COR-L47 (cell line): Measurements from ENCODE around the gene UPK3B.
"Not testable (repeated sequence)": the region's sequence is repeated elsewhere in the genome, so short reads cannot be mapped to it uniquely, and the experiment has no call there.

Source experiments
- DNase-seq: peaks from one replicate; lab custom pipeline; 2025; lab: John Stamatoyannopoulos, UW

The UPK3B gene

DNA sequence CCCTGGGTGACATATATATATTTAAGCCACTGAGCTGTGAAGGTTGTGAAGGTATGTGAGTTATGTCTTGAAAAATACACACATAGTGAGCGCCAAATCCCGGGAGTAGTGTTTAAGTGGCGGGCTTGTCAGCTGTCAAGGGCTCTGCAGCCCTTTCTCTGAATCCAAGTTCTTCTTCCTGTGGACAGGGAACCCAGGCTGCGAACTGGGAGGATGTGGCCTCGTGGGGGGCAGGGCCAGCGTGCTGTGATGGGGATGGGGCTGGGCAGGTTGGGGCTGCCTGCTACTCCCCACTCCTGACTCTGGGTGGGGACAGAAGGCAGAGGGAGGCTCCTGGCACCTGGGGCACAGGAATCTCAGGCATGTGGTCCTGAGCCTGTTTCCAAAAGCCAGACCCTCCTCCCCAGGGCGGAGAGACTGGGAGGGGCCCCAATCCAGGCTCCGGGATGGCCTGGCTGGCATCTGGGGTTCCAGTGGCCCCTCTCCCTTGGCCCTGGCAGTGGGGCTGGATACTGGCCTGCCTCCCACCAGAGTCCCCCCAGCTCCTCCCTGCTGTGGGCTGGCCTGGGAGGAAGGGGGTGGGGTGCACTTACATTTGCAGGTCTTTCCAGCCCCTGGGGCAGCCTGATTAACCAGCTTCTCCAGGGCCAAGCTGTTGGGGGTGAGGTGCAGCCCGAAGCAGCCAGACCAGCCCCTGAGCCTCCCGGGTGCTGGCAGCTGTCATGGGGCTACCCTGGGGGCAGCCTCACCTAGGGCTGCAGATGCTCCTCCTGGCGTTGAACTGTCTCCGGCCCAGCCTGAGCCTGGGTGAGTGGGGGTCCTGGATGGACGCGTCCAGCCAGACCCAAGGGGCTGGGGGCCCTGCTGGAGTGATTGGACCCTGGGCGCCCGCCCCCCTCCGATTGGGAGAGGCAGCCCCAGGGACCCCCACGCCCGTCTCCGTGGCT, at the start of gene UPK3B:
TSS of gene UPK3B (plus strand) at position 622 of the 947 bp plus-strand sequence. CDS start at position 723, 101 bp downstream.
- no peak for DNase-seq

DNA sequence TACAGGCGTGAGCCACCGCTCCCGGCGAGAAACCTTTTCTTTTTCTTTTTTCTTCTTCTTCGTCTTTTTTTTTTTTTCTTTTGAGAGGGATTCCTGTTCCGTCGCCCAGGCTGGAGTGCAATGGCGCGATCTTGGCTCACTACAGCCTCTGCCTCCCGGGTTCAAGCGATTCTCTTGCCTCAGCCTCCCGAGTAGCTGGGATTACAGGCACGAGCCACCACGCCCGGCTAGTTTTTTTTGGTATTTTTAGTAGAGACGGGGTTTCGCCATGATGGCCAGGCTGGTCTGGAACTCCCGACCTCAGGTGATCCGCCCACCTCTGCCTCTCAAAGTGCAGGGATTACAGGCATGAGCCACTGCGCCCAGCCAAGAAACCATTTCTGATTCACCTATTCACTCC, 49.6 kb upstream of the UPK3B start:
- not testable (repeated sequence) for DNase-seq

DNA sequence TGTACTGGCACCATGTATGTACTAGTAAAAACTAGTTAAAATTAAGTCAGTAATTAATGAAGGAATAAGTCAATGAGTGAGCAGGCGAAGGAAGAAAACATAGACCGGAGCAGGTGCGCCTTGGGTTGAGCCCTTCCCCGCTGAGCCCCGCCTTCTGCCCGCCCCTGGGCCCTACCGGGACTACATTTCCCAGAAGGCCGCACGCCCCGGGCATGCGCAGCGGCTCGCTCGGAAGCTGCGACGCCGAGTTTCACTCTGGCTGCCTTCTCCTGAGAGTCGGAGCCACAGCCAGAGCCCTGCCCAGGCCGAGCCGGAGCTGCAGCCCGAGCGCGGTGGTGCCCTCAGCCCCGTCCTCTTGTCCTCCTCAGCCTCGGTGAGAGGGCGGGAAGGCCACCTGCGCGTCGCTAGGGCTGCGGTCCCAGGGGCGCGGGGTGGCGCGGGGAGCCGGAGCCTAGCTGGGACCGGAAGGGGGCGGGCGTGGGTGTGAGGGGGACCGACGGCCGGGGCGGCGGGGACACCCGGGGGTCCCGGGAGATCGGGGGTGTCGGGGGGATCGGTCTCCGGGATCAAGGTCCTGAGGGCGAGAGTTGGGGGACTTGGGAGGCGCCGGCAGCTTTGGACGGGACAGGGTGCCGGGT, 48.8 kb upstream of the UPK3B start, which contains the start of gene DTX2:
TSS of gene DTX2 (plus strand) at position 246 of the 638 bp plus-strand sequence. CDS start 18,801 bp downstream, outside the sequence.
- DNase-seq = not testable (repeated sequence)

DNA sequence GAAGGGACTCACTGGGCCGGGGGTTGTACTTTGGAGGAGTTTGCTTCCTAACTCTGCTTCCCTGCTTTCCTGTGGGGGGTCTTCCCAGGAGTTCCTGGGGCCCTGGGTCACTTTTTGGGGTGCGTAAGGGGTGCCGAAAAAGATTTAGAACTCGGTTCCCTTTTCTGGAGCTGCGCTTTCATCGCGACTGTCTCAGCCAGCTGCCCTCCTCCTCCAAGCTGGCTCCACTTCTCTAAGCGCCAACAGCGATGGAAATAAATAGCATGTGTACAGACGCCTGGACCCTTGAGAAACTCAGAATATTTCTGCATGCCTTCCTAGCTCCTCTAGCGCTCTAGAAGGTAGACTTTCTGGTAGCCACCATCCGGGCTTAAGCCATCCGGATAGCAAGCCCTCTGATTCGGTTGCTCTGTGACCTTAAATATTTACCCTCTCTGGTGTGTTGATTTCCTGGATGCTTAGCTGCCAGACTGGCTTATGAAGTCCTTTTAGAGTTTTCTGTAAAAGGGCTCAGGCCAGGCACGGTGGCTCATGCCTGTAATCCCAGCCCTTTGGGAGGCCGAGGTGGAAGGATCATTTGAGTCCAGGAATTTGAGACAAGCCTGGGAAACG, 48.0 kb upstream of the UPK3B start:
- not testable (repeated sequence) for DNase-seq

DNA sequence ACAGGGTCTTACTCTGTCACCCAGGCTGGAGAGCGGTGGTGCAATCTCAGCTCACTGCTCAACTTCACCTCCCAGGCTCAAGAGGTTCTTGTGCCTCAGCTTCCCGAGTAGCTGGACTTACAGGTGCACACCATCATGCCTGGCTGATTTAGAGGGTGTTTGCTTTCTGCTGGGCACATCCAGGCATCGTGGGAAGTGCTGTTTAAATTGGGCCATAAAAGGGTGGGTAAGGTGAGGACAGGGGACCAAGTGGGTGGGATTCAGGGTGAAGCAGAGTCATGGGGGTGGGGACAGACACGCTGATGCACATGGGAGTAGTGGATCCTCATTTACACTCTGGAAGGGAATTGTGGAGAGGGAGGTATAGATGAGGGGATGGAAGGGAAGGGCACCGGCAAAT, 45.4 kb upstream of the UPK3B start:
- DNase-seq = not testable (repeated sequence)

DNA sequence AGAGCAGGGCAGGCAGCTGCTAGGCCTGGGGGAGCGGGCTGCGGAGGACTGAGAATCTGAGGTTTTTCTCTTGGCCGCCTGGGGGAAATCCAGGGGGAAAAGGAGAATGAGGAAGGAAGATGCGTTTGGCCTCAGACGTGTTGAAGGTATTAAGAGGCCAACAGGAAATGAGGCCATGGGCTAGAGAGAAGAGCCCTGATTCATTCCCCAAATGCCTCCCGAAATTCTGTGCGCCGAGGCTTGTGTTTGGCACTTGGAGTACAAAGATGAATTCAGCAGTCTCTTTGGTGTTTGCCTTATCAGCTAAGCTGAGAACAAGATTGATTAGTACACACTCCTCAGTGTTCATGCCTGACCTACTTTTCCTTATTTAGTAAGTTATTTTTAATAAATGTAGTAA, 44.4 kb upstream of the UPK3B start:
- not testable (repeated sequence) for DNase-seq

DNA sequence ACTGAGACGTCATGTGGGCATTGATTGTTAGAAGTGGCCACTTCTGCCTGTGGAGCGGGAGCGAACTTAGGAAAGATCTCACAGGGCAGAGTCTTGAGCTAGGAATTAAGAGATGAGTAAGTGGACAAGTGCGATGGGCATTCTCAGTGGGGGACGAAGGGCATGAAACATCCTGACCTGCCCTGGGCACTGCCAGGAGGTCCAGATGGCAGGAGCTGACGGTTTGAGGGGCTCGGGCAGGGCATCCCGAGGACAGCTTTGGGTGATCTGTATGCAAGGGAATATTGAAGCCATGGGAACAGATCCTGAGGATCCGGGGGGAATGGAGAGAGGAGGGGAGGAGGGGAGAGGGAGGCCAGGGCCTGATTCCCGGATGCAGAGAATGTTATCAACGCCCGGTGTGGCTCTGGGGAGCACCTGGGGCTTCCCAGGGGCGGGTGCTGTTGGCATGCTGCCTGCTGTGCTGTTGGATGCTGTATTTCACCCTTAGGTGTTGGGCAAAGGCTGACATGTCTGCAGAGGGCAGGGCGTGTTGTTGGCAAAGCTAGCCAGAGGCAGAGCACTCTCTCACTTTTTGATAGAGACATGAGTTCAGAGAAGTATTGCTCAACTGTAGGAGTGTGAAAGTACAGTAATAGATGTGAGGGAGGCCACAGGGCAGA, 42.5 kb upstream of the UPK3B start:
- peak; percentile 35 for DNase-seq

DNA sequence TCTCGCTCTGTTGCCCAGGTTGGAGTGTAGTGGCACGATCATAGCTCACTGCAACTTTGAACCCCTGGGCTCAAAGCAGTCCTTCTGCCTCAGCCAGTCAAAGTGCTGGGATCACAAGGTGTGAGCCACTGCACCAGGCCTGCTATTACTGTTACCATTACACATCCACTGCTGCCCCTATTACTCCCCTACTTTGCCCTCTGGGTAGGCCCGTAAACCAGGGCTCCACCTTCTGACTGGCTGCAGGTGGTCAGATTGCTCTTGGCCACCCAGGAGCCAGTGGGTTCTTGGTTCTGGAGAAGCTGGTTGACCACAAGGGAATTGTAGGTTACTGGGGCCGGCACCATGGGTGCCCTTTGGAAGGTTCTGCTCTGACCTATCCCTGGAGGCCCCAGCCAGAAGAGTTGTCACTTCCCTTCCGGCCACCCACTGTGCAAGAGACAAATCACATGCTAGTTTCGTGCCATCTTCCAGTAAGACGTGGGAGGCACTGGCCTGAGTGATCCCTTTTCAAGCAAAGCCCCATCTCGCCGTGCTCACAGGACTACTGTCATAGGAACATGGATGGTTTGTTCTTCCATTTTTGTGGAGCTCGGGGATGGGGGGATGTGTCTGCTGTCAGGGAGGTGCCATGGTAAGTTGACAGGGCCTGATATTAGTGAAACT, 38.7 kb upstream of the UPK3B start:
- not testable (repeated sequence) for DNase-seq

DNA sequence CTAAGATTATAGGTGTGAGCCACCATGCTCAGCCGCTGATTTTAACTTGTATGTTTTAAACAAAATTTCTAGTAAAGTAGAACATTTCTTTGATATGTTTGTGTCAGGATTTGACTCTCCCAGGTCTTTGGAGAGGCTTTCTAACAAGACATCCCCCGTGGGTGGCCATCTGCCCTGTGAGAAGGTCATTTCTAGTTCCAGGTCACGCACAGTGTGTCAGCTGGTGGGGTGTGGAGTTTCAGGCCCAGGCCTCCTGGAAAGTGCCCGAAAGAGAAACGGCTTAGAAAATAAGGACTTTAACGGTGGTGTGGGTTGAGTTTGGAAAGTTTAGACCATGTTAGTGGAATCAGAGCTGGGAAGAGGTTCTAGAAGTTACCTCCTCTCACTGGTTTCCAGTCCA, 37.3 kb upstream of the UPK3B start:
- not testable (repeated sequence) for DNase-seq

DNA sequence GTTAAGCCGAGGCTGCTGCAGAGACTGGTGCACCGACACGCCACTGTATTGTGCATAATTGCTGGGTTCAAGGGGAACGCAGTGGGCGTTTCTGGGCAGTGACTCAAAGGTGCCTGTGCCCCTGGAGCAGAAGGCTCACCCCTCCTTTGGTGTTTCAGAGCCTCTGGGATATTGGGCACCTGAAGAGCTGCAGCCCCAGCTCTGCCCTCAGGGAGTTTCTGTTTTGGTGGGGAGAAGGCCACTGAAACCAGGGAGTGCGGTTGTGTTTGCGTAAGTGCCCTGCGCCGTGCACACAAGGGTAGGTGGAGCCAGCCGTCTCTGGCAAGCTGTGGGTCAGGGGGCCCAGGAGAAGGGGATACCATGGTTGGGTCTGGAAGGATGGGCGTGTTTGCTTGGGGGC, 34.1 kb upstream of the UPK3B start:
- not testable (repeated sequence) for DNase-seq

DNA sequence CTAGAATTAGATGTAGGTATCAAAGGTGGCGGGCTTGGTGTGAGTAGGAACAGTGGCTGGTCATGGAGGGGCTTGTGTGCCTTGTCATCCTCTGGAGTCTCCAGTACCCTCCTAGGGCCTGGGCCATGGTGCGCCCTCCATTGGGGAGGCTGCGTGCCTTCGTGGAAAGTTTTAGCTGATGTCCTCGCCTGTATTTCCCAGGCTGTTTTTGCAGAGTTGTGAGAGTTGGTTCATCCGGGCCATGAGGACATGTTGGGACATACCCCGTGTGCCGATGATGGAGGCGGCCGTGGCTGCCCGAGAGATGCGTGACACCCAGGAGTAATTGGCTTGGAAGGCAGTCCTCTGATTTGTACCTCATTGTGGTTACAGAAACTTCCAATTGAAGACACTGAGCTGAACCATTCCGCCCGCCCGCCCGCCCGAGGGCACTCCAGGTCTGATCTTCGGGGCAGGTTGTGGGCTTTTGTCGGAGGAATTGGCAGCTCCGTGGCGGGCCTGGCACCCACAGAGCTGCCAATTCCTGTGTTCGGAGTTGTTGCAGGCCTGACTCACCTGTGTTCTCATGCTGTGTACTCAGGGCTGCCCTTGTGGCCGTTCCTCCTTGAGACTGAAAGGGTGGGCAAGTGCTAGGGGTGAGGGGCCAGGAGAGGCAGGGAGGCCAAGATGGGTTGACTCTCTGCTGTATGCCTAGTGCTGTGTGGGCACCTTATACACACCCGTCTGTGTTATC, 33.4 kb upstream of the UPK3B start:
- not testable (repeated sequence) for DNase-seq

DNA sequence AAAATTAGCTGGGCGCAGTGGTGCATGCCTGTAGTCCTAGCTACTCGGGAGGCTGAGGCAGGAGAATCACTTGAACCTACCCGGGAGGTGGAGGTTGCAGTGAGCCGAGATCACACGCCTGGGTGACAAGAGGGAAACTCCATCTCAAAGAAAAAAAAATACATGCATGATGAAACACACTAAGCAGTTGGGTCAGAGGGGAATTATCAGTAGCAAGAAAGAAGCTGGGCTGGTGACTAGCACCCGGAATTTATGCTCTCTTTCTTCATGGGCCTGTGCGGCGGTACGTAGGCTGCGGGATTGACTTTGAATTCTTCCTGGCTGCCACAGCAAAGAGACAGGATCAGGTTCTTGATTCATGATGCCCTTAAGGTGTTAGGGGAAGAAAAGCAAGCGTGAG, 30.7 kb upstream of the UPK3B start:
- DNase-seq = not testable (repeated sequence)

DNA sequence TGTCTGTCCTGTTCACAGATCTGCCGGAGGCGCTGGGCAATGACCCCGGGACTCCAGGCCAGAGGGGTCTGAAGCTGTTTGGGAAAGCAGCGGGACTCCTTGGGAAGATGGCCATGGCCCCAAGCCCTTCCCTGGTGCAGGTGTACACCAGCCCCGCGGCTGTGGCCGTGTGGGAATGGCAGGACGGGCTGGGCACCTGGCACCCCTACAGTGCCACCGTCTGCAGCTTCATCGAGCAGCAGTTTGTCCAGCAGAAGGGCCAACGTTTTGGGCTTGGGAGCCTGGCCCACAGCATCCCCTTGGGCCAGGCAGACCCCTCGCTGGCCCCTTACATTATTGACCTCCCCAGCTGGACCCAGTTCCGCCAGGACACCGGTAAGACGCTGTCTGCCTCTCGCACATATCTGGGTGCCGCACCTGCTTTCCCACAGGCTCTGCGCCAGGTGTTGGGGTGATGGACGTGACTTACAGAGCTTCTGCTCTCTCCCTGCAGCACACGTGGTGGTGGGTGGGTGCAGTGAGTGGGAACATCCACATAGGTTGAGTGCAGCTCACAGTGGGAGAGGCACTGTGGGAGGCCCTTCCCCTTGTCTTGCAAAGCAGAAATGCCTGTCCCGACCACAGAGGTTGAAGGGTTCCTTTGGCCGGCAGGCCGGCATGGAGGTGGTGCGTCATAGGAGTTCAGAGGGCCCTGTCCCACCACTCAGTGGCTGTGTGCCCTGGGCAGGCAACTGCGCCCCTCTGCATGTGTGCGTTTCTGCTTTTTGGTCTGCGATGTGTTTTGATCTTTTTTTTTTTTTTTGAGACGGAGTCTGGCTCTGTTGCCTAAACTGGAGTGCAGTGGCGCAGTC, 29.7 kb upstream of the UPK3B start:
- DNase-seq = not testable (repeated sequence)

DNA sequence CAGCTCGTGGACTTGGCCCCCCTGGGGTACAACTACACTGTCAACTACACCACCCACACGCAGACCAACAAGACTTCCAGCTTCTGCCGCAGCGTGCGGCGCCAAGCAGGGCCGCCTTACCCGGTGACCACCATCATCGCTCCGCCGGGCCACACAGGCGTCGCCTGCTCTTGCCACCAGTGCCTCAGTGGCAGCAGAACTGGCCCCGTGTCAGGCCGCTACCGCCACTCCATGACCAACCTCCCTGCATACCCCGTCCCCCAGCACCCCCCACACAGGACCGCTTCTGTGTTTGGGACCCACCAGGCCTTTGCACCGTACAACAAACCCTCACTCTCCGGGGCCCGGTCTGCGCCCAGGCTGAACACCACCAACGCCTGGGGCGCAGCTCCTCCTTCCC, 27.7 kb upstream of the UPK3B start:
- not testable (repeated sequence) for DNase-seq

DNA sequence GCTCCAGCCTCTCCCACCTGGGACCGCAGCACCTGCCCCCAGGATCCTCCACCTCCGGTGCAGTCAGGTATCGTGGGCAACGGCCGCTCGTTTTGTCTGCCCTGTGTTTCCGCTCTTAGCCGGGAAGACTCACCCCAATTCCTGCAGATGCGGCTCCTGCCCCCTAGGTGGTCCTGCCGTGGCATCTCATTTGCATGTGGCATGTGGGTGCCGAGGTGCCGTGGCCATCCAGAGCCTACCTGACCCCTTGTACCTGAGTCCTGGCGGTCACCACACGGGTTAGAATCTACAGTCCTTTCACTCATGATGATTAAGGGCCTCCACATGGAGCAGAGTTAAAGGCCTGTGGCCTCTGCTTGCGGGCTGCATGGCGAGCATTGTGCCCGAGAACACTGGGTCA, 27.3 kb upstream of the UPK3B start:
- DNase-seq = not testable (repeated sequence)

DNA sequence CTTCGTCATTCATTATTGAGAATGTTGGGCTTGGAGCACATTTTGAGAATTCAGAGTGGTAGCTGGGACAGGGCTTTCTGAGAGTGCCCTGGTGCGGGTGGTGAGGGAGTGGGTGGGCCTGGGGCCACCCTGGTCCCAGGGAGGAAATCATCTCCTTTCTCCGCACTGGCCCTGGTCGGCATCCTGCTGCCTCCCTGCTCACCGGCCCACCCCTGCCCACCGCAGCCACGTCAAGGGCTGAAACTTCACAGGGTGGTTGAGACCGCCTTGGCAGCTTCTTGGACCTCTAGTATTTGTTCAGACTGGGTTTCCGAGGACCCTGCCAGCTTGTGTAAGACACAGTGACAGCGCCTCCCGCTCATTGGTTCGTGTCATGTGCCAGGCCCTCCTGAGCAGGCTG, 25.9 kb upstream of the UPK3B start:
- not testable (repeated sequence) for DNase-seq

DNA sequence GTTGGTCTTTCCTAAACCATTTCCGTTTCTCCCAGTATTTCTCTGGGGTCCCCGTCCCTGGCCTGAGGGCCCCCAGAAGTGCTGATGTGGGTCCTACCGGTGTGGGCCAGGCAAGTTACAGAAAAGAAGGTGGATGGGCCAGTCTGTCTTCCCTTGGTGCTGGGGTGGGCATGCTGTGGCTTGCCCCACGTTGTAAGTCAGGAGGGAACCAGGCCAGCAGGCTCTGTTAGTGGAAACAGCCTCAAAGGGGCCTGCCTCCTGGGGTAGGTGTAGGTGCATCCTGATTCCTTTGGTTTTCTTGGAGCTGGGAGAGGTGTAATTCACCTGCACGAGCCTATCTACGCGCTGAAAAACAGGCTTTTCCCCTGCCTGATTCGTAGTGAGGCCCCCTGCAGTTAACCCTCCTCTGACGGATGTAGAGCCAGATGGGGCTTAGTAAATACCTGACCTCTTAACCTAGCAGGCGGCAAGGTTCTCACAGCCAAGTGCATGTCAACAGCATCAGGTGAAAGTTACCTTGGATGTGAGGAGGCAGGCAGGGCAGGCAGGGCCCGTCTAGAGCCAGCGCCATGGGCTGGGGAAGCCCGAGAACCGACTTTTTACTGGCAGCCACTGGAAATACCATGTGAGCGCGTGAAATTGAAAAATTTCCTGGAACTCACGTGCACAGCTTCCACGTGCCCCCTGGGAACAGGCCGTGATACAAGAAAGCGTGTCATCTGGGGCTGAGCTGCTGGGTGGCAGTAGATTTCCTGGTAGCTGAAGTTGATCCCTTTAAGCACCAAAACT, 24.3 kb upstream of the UPK3B start:
- not testable (repeated sequence) for DNase-seq

DNA sequence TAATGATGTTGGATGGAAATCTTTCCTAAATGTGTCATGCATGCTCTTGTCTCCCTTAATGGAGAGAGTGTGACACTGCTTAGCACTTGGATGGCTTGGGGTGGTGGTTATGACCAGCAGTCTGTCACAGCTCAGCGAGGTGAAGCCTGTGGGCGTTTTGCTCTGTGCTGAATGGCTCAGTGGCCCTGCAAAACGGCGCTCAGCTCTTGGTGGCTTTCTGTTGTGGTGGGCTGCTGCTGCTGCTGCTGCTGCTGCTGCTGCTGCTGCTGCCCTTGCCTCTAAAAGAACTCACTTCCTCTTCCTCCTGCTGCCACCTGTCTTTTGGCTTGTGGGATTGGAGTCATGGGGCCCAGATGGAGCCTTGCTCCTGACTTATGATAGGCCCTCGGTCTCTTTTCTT, 23.7 kb upstream of the UPK3B start:
- DNase-seq = not testable (repeated sequence)

DNA sequence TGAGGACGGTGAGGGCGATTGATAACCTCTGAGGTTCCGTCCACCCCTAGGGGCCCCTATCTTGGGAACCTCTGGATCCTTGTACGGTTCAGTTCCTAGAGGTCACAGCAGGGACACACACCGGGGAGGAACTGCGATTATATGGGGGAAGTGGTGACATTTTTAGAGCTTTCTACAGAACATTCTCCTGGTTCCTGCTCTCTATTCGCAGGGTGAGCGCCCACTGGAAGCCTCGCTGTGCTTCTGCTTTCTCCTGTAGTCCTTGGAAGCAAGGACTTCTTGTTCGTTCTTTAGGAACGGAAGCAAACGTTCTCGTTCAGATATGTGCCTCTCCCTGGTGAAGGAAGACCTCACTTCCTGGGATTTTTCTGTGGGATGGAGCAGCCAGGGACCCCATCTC, 22.4 kb upstream of the UPK3B start:
- not testable (repeated sequence) for DNase-seq
